NCI-H1417 (cell line): ENCODE results near the gene CHST3.
A peak's percentile ranks its signal among the peaks of the same experiment; 100 is the strongest.
"Not testable (repeated sequence)": the region's sequence is repeated elsewhere in the genome, so short reads cannot be mapped to it uniquely, and the experiment has no call there.

Source experiments
- DNase-seq, 3 experiments: peaks; one replicate each; lab custom pipeline; 2025; lab: John Stamatoyannopoulos, UW

The CHST3 gene

DNA sequence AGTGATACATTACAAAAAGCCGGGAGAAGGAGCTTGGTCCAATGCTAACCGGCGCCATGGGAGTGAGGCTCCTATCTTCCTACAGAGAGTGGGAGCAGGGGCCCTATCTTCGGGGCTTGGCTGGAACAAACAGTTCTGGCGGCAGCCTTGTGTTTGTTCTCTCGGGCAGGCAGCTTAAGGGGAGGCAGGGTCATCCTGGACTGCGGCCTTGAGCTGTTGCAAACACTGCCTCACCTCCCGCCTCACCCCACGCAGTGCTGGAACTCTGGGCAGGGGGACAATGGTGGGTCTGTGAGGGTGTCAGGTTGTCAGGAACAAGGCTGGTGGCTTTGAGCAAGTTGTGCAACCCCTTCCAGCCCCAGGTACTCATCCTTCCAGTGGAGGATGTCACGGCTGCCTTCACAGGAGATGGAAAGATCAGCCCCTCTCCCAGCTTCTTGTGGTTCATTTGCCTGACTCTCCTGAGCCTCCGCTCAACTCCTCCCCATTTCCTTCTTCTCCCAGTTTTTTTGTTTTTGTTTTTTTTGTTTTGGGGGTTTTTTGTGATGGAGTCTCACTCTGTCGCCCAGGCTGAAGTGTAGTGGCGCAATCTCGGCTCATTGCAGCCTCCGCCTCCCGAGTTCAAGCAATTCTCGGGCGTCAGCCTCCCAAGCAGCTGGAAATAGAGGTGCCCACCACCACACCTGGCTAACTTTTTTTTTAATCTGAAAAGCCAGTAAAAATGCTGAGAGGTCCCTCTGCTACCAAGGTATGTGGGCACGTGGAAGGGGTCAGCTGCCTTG is 66.8 kb downstream of the CHST3 start:
- DNase-seq: no peak

DNA sequence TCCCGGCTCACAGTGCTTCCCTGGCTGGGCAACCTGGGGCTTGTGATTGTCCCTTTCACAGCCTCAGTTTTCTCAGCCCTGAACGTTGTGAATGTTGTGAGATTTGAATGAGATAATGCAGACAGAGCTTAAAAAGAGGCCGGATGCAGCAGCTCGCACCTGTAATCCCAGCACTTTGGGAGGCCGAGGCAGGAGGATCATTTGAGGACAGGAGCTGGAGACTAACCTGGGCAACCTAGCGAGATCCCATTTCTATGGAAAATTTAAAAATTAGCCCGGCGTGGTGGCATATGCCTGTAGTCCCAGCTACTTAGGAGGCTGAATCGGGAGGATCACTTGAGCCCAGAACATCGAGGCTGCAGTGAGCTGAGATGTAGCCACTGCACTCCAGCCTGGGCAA is 67.5 kb downstream of the CHST3 start:
- DNase-seq: no peak

DNA sequence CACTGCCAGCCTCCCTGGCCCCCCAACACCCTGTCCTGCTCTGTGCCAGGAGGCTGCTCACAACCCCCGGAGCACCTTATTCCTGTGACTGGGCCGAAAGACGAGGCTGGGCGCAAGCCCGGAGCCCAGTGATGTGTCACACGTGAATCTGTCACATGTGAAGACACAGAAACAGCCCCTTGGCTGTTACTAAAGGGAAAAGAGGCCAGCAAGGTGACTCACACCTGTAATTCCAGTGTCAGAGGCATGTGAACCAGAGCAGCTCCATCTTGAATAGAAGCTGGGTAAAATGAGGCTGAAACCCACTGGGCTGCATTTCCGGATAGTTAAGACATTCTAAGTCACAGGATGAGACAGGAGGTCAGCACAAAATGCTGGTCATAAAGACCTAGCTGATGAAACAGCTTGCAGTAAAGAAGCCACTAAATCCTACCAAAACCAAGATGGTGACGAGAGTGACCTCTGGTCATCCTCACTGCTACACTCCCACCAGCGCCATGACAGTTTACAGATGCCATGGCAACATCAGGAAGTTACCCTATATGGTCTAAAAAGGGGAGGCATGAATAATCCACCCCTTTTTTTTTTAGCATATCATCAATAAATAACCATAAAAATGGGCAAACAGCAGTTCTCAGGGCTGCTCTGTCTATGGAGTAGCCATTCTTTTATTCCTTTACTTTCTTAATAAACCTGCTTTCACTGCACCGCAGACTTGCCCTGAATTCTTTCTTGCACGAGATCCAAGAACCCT is 68.4 kb downstream of the CHST3 start:
- DNase-seq: not testable (repeated sequence)

DNA sequence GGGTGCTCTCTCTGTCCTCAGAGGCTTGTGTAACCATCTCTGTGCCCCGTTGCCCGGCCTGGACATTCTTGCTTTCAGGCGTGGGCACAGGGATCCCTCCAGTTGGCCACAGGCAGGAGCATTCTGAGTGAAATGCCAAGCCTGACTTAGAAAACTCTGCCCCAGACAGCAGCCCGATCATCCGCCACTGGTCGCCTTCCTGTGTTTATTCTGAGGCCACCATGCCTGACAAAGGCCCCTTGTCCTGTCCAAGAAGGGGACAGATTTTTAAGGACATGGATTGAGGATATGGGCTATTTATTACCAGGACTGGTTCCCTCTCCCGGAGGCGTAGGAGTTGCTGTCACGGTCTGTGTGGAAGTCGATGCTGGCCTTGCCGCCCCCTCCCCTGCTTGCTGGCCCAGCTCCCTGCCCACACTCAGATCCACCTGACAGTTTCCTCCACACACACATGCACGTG is 69.9 kb downstream of the CHST3 start:
- no peak for DNase-seq

DNA sequence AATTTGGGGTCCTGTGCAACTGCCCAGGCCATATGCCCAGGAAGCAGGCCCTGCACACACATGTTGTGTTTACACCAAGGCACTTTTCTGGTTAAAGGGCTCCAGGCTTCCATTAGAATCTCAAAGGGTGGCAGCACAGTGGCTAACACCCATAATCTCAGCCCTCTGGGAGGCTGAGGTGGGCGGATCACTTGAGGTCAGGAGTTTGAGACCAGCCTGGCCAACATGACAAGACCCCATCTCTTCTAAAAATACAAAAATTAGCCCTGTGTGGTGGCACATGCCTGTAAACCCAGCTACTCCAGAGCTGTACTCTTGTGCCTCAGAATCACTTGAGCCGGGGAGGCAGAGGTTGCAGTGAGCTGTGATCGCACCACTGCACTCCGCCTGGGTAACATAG is 70.6 kb downstream of the CHST3 start:
- no peak for DNase-seq

DNA sequence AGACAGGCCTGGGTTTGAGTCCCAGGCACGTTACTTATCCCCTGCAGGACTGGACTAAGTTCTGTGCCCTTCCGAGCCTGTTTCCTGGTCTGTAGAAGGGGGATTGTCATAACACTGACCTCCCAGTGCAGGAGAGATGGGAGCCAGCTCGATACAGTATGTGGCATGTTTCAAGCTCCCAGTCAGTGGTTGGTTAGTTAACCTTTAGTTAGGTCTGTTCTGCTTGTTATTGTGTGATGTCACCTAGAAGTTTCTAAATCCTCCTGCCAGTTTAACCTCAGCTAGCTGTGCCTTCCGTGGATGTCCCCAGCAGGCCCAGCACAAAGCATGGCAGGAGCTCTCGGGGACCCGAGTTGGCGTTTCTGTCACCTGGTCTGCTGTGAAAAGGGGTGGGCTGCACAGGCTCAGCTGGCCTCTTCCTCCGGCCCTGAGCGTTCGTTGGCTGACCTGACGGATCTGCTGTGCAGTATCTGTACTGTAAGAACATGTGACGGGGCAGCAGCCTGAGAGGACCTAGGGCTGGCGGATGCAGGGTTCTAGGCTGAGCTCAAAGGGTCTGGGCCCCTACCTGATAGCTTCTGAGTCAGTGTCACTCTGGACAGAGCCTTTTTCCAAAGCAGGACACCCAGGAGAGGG is 71.2 kb downstream of the CHST3 start:
- DNase-seq: no peak

DNA sequence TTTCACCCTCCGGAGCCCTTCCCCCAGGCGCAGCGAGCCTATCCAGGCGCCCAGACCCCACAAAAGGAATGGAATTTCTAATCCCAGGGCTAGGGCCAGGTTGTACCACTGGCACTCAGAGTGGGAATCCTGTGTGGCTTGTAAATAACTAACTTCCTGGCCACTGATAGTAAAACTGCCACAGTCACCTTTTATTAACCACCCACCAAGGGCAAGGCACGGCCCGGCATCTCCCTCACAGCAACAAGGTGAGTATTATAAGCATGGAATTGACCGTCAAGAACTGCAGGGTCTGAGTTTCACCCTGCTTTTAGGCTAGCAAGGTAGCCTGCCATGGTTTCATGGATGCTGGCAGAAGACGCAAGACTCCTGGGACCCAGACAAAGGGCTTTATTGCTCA is 73.1 kb downstream of the CHST3 start:
- DNase-seq: no peak

DNA sequence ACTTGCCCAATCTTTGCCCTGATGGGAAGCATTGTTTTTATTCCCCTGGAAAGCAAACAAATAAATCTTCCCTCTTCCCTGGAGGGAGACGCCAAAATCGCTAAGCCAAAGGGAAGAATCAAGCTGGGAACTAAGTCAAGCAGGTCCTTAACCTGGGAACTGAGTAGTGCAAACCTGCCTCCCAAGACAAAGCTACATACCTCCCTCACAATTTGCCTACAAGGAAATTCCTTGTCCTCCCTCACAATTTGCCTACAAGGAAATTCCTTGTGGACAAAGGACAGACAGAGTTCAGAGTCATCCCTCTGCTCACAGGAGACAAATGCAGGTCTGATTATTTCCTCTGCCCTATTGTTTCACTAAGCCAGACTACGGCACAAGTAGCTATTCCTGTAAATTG is 73.6 kb downstream of the CHST3 start:
- DNase-seq: no peak

DNA sequence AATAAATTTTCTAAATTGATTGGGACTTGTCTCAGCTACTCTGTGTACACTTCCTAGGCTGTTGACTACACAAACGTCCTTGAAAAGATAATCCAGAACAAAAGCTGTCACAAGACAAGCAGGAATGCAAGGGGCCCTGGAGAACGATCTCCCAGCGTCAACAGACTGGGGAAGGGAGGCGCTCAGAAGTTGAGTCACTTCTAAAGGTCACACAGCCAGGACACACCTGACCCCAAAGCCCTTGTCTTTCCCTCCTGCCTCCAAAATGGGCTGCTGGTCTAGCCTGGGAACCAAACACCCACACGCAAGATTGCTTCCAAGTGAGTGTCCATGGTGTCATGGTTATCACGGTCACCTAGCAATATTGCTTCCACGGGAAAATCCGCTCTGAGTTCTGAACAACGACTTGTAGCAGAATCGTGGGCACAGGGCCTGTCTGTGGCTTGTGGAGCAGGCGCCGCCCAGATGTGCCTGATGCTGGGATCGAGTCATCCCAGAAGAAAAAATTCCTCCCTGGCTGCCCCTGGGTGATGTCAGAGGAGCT is 74.3 kb downstream of the CHST3 start:
- DNase-seq: no peak

DNA sequence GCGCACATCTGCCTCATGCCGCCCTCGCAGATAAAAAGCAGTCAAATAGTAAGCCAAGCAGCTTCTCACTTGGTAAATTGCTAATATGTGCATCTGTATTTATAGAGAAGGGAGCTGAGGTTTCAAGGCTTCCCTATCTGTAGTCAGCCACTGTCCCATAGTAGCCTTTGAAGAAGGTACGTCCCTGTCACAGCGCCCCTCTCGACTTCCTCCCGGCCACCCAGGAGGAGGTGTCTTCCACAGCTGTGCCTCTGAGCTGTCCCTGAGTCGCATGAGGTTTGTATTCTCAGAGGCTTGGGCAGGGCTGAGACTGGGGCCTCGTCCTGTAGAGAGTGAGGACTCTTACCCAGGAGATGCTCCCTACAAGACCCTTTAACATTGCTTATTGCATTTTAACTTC is 75.2 kb downstream of the CHST3 start:
- no peak for DNase-seq

DNA sequence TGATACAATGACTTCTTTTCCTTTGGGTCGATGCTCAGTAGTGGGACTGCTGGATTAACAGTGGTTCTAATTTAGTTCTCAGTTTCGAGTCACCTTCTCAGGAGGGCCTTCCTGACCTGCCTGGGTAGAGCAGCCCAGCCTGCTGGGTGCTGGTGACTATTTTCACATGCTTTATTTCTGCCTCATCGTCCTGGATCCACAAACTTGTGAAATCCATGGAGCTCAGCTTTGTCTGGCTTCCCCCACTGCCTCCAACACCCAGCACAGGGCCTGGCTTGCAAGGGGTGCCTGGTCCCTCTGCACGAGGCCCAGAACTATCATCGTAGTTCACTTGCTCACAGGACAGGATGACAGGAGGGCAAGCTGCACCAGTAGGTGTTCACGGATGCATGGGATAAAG is 77.3 kb downstream of the CHST3 start:
- no peak for DNase-seq

DNA sequence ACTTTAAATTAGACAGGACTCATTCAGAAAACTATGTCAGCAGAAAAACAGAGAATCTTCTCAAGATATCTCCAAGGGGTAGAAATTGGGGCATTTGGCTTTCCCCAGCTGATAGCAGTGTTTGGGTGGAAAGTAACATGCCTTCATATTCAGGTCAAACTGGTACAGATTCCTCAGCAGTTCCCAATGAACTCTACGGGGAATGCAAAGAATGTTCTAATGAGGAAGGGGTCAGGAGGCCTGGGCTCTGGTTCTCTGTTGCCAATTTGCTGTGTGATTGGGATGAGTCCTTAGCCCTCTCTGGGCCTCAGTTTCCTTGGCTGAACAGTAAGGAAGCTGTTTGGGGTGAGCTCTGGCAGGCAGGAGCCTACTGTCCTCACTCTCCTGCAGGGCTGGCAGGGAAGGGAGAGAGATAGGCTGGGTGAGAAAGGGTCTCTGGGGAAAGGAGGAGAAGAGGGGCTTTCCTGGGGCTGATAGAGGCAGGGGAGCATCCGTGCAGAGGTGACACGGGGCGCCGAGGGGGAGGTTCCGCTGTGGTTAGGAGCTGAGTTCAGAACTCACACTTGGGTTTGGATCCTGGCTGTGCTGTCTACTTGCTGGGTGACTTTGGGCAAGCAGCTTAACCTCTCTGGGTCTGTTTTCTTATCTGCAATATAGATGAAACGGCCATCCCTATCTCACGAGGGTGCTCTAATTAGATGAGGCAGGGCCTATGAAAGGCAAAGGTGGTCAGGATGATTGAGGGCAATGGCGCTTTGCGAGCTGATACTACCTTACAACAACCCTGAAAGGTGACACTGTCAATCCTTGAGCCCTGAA is 79.0 kb downstream of the CHST3 start:
- DNase-seq: no peak

DNA sequence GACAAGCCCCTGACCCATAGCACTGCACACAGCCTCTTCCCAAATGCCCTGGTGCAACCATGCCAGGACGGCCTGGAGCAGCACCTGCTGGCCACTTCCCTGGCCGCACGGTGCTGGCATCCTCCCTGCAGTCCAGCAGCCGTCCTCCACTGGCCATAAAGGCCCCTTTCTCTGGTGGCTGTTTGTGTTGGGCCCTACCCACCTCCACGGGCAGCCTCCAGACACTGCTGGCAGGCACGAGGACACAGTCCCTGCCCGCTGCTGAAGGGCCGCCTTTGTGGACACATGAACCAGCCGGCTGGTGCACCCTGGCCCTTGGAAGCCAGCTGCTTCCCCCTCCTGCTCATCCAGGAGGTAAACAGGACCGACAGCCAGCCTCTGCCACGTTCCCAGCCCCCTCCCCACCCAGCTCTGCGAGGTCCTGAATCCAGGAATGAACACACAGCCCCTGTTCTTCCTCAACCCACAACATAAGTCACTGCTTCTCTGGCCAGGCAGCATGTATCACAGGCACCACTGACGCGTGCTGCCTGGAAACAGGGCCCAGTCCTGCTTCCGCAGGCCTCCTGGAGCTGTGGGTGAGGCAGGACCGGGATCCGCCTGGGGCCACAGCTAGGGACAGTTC is 80.3 kb downstream of the CHST3 start:
- DNase-seq: peak in 1 of 3 experiments; percentile 12

DNA sequence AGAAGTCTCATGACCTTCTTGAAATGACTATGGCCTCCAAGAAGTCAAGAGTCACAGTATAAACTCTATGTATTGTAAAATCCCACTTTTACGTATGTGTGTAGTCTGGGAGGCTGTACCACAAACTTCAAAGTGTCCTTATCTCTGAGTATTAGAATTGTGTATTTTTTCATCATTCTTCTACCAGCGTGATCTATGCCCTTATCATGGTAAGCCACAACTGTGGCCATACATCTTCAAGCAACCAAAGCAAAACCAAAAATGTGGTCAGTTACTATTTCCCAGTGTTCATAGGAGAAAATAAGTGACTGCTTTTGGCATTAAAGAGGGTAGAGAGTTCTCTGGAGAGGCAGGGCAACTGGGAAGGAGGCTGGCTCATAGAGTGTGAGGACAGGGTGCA is 81.4 kb downstream of the CHST3 start:
- no peak for DNase-seq

DNA sequence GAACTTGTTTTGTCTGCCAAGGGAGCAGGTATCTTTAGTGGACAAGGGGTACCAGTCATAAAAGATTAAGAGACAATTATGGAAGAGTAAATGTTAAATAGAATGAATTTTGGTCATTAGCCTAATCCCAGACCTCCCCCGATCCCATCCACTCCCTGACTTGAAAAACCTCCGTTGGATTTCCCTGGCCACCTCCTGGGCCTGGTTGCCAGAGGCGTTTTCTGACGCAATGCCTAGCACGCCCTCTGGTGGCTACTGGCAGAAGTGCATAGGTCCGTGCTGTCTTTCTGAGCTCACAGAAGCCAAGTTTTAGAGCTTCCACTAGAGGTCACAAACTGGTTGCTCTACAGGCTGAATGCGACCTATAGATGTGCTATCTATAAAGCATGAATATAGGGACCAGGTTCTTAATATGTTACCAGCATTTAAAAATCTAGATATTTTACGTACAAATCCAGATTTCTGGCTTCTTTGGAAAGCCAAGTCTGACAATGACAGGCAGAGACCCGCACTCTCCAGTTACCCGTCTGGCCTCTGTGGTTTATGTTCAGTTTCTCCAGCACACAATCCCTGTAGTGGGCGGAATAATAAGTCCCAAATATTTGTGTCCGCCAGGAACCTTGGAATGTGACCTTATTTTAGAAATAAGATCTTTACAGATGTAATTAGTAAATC is 84.4 kb downstream of the CHST3 start:
- DNase-seq: peak; percentile 75 to 92 (median 84)

DNA sequence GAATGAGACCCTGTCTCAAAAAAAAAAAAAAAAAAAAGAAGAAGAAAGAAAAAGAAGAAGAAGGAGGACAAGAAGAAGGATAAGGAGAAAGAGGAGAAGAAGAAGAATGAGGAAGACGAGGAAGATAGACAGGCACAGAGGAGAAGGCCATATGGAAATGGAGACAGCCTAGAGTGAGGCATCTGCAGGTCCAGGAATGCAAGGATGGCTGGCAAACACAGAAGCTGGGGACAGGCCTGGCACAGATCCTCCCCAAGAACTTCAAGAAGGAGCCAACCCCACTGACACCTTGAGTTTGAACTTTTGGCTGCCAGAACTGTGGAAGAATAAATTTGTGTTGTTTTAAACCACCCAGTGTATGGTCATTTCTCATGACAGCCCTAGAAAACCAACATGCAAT is 85.3 kb downstream of the CHST3 start:
- no peak for DNase-seq

DNA sequence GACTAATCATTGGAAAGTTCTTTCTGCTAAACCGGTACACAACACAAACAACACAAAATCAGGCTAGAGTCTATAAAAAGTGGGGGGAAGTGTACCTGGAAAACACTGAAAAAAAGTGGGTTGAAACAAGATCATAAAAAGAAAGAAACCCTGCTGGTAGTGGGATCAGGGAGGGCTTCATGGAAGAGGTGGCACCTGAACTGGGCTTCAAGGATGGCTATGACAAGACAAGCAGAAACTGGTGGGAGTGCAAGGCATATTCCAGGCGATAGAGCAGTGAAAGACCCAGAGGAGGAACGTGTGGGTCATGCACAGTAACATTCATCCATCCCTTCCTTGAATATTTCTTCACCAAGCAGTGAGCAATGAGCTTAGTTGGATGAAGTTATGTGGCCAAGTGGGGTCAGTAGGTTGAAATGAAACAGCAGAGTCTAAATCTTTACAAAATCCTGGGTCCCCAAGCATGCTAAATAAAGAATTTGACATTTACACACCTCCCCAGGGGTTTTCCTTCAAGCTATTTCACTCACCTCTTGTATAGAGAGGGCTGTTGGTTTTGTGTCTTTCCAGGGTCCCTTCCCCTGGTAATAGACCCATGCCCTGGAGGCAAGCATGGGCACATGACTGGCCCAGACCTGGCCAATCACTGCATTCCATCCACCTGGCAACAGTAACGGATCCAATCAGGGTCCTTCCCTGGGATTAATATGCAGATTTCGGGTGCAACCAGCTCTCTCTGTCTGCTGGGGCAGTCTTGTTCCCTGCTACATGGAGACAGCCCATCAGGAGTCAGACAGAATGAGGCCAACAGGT is 86.0 kb downstream of the CHST3 start:
- DNase-seq: peak in 1 of 3 experiments; percentile 6

DNA sequence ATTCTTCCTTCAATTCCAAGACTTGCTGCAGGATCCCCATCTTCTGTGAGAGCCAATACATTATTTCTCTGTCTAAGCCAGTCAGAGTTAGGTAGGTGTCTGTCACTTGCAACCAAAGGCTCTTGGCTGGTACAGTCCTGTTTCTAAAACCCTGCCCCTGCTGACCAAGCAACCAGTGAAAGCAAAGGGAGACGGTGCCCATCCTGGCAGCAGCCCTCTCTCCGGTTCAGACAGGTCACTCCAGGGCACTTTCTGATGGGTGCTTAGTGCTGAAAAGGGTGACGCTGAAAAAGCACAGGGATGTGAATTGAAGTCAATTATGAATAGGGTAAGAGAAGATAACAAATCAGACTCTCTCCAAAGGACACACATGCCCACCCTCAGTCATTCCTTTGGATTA is 86.7 kb downstream of the CHST3 start:
- DNase-seq: no peak

DNA sequence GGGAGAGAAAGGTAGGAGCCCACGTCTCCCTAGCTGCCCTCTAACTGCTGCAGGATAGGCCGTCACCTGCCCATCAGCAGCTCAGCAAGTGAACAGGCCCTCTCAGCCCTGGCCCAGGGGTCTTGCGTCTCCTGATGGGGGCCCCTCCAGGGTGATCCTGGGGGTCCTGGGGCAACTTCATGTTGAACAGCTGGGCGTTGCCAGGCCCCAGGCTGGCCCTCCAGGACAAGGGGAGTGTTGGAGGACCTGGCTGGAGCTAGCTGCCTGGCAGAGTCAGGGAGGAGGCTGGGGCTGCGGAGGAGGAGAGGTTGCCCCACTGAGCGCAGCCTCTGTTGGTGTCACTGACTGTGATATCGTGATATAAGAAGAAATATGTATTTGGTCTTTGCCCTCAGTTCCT is 89.5 kb downstream of the CHST3 start:
- no peak for DNase-seq

DNA sequence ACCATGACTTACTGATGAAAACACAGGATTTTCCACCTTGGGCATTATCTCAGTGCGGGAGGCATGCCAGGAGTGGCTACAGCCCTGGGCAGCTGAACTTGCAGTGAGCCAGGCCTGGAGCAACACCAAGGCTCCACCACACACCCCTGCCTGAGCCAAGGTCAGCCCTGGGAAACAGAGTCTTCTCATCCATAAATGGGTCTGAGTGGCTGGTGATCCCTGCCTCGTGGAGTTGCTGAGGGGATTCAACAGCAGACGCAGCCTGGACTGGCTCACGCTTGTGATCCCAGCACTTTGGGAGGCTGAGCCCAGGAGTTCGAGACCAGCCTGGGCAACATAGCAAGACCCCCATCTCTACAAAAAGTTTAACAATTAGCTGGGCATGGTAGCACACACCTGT is 91.9 kb downstream of the CHST3 start:
- DNase-seq: no peak
